SK-N-DZ (cell line): Measurements from ENCODE around the gene RPL18A.

ENCODE experiments used
- DNase-seq: peaks from one replicate; pipeline ENCODE4 v3.0.0-alpha.2; 2015; ENCODE audit warnings: low spot score
- small RNA-seq, 2 experiments: library from RNA; depleted of rRNA; stranded (forward); fragments of <200 nt; gene quantifications; one replicate each; pipeline ENCODE3, GENCODE V24; 2014

Gene RPL18A

GRCh38 chr19:17908244-17908643, 48.5 kb downstream of the RPL18A start:
- no peak for DNase-seq

- DNase-seq, result no peak
Measured at GRCh38 chr19:17909003-17909732, 49.5 kb downstream of the RPL18A start.

GRCh38 chr19:17910791-17911360, 51.2 kb downstream of the RPL18A start:
- no peak for DNase-seq

Small RNAs within 50 kb of the gene (small RNA-seq; reads per million reads assigned to genes)
- gene SNORA68, result 0 reads per million in 2 experiments
